Heart left ventricle (tissue), 13 donors: Measurements from ENCODE around the gene RAB14.

Source experiments
- CTCF ChIP-seq, 12 donors: fragments of 200-600 bp; sonication (generic) in 4 of 12; IDR thresholded peaks; one replicate each; pipeline versions ENCODE4 v1.5.0 to v1.8.0; 2018 to 2022; ENCODE audit warnings: antibody characterized with exemption in 12 of 12, mild to moderate bottlenecking in 5 of 12
- POLR2A ChIP-seq, 2 donors: fragments of 450-650 bp; IDR thresholded peaks; one replicate each; pipeline ENCODE4 v1.6.1; 2017; ENCODE audit warnings: antibody characterized with exemption in 2 of 2, mild to moderate bottlenecking in 2 of 2, moderate library complexity in 2 of 2
- donor health status: ischemic (EF 13 %, LVEDD 7.1; RV severe dilation, severe dysfunction).
- donor health status: DM: no; HTN: yes; CAD: no.
- donor health status: DM: no; HTN: no; CAD: no.
- donor health status: ischemic (EF 25% LVEDD 6.9; RV normal size, moderate dysfunction).
- donor health status: ischemic (EF 25% LVEDD 5.7; RV mildly dilated, moderate dysfunction).
- donor health status: ischemic (EF 35%, LVEDD 5.7; RV mildly dilated, moderate dysfunction).
- donor health status: nonischemic (EF 11% LVEDD 7.7; RV severe dilation, severe dysfunction).
- donor health status: DM: yes; HTN: yes; CAD: no.
- donor health status: PGD.
- donor health status: ischemic (EF 29% LVEDD 5.4; RV normal size, mild dysfunction).
- donor health status: nonischemic (EF 23%, LVEDD 6.1; RV moderate dilation, normal function).

- TF ChIP-seq CTCF (IDR thresholded peaks at IDR 0.05) (no peak), POLR2A (IDR thresholded peaks at IDR 0.05) (no peak)
Observed at GRCh38 chr9:121140162-121140561, 61.5 kb downstream of the RAB14 start.
